HepG2 (cell line): ENCODE data around the gene TLE5. TPM values are rescaled to one million over a fixed set of nuclear protein-coding genes. Genes with fewer than 3 reads are reported as not detected.

Source experiments
- ARNT2 ChIP-seq: sonication (generic); formaldehyde crosslinking; IDR thresholded peaks from 2 replicates; pipeline ENCODE4 v1.8.0; 2022; ENCODE audit warnings: mild to moderate bottlenecking, low read depth, missing genetic modification reagents, moderate library complexity
- BCL6 ChIP-seq: IDR thresholded peaks from 2 replicates; pipeline ENCODE4 v1.6.1; 2016; ENCODE audit warnings: missing genetic modification reagents, missing compliant biosample characterization
- CREM ChIP-seq, 2 experiments: sonication (generic) in 1 of 2; formaldehyde crosslinking in 1 of 2; IDR thresholded peaks; 2 replicates each; pipeline versions ENCODE4 v1.4.0 to v1.6.1; 2016 to 2020; ENCODE audit warnings: antibody characterized with exemption in 1 of 2, mild to moderate bottlenecking in 1 of 2, missing genetic modification reagents in 1 of 2
- DNMT1 ChIP-seq: sonication (generic); formaldehyde crosslinking; IDR thresholded peaks from 2 replicates; pipeline ENCODE4 v1.5.1; 2020; ENCODE audit warnings: mild to moderate bottlenecking, missing genetic modification reagents
- DNMT3B ChIP-seq: conservative IDR thresholded peaks from 2 replicates; pipeline ENCODE4 v1.6.1; 2016; ENCODE audit warnings: missing biosample characterization, control low read depth
- HOXD1 ChIP-seq: sonication (generic); formaldehyde crosslinking; IDR thresholded peaks from 2 replicates; pipeline ENCODE4 v1.5.0; 2020; ENCODE audit warnings: missing genetic modification reagents
- NONO ChIP-seq, 2 experiments: fragments of 450-650 bp in 1 of 2; sonication (generic) in 1 of 2; formaldehyde crosslinking in 1 of 2; IDR thresholded peaks in 1 of 2; conservative IDR thresholded peaks in 1 of 2; 2 replicates each; pipeline versions ENCODE4 v1.6.1 to v1.8.0; 2017 to 2022; ENCODE audit warnings: mild to moderate bottlenecking in 1 of 2, missing genetic modification reagents in 1 of 2, moderate library complexity in 1 of 2
- POLR2A ChIP-seq, 2 experiments: IDR thresholded peaks; 2 replicates each; pipeline ENCODE4 v1.6.1; 2011; ENCODE audit warnings: low read depth in 2 of 2, low read length in 2 of 2, mild to moderate bottlenecking in 1 of 2, moderate library complexity in 1 of 2; ENCODE audit not compliant: insufficient read depth in 1 of 2
- RELA ChIP-seq: sonication (generic); formaldehyde crosslinking; IDR thresholded peaks from 2 replicates; pipeline ENCODE4 v1.4.0; 2020; ENCODE audit warnings: missing genetic modification reagents
- SIN3A ChIP-seq: IDR thresholded peaks from 2 replicates; pipeline ENCODE4 v1.6.1; 2011; ENCODE audit warnings: low read depth, mild to moderate bottlenecking, control low read depth, low read length, borderline replicate concordance
- SRF ChIP-seq: IDR thresholded peaks from 2 replicates; pipeline ENCODE4 v1.6.1; 2011; ENCODE audit warnings: mild to moderate bottlenecking, low read depth, low read length, moderate library complexity
- TEAD3 ChIP-seq: optimal IDR thresholded peaks from 2 replicates; pipeline ENCODE3; 2016; ENCODE audit warnings: borderline replicate concordance
- TSC22D2 ChIP-seq: sonication (generic); formaldehyde crosslinking; IDR thresholded peaks from 2 replicates; pipeline ENCODE4 v1.5.1; 2020; ENCODE audit warnings: missing genetic modification reagents, mild to moderate bottlenecking, borderline replicate concordance
- ZNF382 ChIP-seq: sonication (generic); formaldehyde crosslinking; IDR thresholded peaks from 2 replicates; pipeline ENCODE4 v1.5.0; 2020; ENCODE audit warnings: missing genetic modification reagents, mild to moderate bottlenecking, borderline replicate concordance
- ZNF589 ChIP-seq: sonication (generic); formaldehyde crosslinking; conservative IDR thresholded peaks from 2 replicates; pipeline ENCODE4 v1.8.0; 2022; ENCODE audit warnings: mild to moderate bottlenecking, moderate library complexity, missing genetic modification reagents
- ZNF776 ChIP-seq: sonication (generic); formaldehyde crosslinking; IDR thresholded peaks from 2 replicates; pipeline ENCODE4 v1.4.0; 2020; ENCODE audit warnings: mild to moderate bottlenecking, missing genetic modification reagents
- ZNF788 ChIP-seq: sonication (generic); formaldehyde crosslinking; IDR thresholded peaks from 2 replicates; pipeline ENCODE4 v1.5.0; 2020; ENCODE audit warnings: mild to moderate bottlenecking, missing genetic modification reagents, borderline replicate concordance
- polyA plus RNA-seq, 8 experiments: library from polyadenylated mRNA; depleted of rRNA in 3 of 8; stranded (reverse) in 7 of 8; unstranded in 1 of 8; fragments of >200 nt; fragmentation: Illumina TruSeq in 4 of 8; extraction: Trizol in 4 of 8; gene quantifications; 2 replicates each; pipeline versions ENCODE4 v1.2.1 to v1.2.3, GENCODE V29; 2011 to 2016; ENCODE audit warnings: low read depth in 4 of 8, missing spikeins in 1 of 8, mixed read lengths in 1 of 8; ENCODE audit not compliant: insufficient read depth in 1 of 8
- total RNA-seq, 5 experiments: library from RNA; depleted of rRNA; stranded (reverse); fragments of >200 nt; fragmentation: Illumina TruSeq; extraction: Trizol; gene quantifications; 2 replicates each; pipeline ENCODE4 v1.2.3, GENCODE V29; 2016; ENCODE audit warnings: low read depth in 1 of 5
- TF ChIP-seq, protein P1 (sequence below), 2 experiments: sonication (generic) in 1 of 2; formaldehyde crosslinking in 1 of 2; IDR thresholded peaks; 2 replicates each; pipeline versions ENCODE4 v1.4.0 to v1.6.1; 2016 to 2020; ENCODE audit warnings: borderline replicate concordance in 1 of 2, low read depth in 1 of 2, mild to moderate bottlenecking in 1 of 2, missing genetic modification reagents in 1 of 2
- TF ChIP-seq, protein P2 (sequence below): sonication (generic); formaldehyde crosslinking; IDR thresholded peaks from 2 replicates; pipeline ENCODE4 v1.8.0; 2022; ENCODE audit warnings: mild to moderate bottlenecking, missing genetic modification reagents; ENCODE audit not compliant: insufficient replicate concordance
- TF ChIP-seq, protein P3 (sequence below): sonication (generic); formaldehyde crosslinking; IDR thresholded peaks from 2 replicates; pipeline ENCODE4 v1.5.0; 2020; ENCODE audit warnings: mild to moderate bottlenecking, missing genetic modification reagents
- TF ChIP-seq, protein P4 (sequence below): sonication (generic); formaldehyde crosslinking; IDR thresholded peaks from 2 replicates; pipeline ENCODE4 v1.8.0; 2022; ENCODE audit warnings: missing genetic modification reagents, mild to moderate bottlenecking, borderline replicate concordance

TLE5 gene
- total and polyA plus RNA-seq, 2 of the 13 experiments (the other 11 are each of a cell fraction or from before 2014, with no cell fraction given), result 62.8 to 189 TPM

DNA sequence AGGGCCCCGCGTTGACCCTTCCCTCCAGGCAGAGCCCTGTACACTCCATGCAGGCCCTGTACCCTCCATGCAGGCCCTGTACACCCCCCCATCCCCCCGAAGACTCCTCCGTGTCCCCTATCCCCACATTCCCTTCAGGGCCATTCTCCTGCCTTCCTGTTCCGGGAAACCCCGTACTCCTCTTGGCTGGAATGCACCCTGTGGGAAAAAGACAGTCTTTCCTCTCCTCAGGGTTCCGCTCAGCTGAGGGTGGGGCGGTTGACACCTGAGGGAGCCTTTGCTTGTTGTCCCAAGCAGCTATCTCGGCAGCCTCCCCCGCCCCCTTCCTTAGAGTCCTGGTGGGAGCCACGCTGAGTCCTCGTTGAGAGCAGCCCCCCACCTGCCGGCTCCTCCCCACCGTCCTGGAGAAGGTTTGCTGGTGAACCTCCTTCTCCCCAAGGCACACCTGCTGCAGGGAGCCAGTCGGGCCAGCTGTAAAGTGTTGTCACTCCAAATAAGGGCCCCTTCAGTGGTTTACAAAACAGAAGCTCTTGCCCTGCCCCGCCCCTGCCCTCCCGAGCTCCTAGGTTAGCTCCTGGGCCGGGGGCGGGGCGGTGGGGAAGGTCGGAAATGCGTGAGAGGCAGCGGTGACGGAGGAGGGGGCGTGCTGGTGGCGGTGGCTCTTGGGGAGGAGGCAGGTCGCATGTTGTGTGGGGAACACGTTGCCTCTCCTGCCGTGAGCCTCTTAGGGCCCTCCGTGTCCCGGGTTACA is 33.3 kb upstream of the TLE5 start (continued):
- TF ChIP-seq ZNF589 (no peak), ZNF382 (CRISPR knock-in tag) (no peak), RELA (no peak), DNMT3B (no peak), DNMT1 (no peak), HOXD1 (CRISPR knock-in tag) (no peak), TSC22D2 (CRISPR knock-in tag) (no peak), SRF (peak; percentile 55; the same call in 1 of the 2 replicates), POLR2A (IDR thresholded peaks at IDR 0.05; ENCODE audit: insufficient read depth in 1 of 2, low read depth in 2 of 2, low read length in 2 of 2) (peak; percentile 37 to 67; a peak in 2 of 4 replicates), BCL6 (CRISPR knock-in tag) (no peak), ZNF776 (CRISPR knock-in tag) (no peak), ARNT2 (CRISPR knock-in tag) (no peak), ZNF788 (CRISPR knock-in tag) (no peak; the same call in 1 of the 2 replicates), NONO (IDR thresholded peaks at IDR 0.05) (no peak), NONO (CRISPR knock-in tag; conservative IDR thresholded peaks at IDR 0.05) (no peak), CREM (IDR thresholded peaks at IDR 0.05) (no peak), CREM (CRISPR knock-in tag; IDR thresholded peaks at IDR 0.05) (no peak), SIN3A (peak; percentile 60; the same call in 1 of the 2 replicates), TEAD3 (CRISPR knock-in tag) (peak; percentile 16)
- TF ChIP-seq, protein P1, sequence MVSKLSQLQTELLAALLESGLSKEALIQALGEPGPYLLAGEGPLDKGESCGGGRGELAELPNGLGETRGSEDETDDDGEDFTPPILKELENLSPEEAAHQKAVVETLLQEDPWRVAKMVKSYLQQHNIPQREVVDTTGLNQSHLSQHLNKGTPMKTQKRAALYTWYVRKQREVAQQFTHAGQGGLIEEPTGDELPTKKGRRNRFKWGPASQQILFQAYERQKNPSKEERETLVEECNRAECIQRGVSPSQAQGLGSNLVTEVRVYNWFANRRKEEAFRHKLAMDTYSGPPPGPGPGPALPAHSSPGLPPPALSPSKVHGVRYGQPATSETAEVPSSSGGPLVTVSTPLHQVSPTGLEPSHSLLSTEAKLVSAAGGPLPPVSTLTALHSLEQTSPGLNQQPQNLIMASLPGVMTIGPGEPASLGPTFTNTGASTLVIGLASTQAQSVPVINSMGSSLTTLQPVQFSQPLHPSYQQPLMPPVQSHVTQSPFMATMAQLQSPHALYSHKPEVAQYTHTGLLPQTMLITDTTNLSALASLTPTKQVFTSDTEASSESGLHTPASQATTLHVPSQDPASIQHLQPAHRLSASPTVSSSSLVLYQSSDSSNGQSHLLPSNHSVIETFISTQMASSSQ (IDR thresholded peaks at IDR 0.05; ENCODE audit: low read depth), result no peak
- TF ChIP-seq, protein P1 (CRISPR knock-in tag; IDR thresholded peaks at IDR 0.05; ENCODE audit: borderline replicate concordance), result no peak
- TF ChIP-seq, protein P2, sequence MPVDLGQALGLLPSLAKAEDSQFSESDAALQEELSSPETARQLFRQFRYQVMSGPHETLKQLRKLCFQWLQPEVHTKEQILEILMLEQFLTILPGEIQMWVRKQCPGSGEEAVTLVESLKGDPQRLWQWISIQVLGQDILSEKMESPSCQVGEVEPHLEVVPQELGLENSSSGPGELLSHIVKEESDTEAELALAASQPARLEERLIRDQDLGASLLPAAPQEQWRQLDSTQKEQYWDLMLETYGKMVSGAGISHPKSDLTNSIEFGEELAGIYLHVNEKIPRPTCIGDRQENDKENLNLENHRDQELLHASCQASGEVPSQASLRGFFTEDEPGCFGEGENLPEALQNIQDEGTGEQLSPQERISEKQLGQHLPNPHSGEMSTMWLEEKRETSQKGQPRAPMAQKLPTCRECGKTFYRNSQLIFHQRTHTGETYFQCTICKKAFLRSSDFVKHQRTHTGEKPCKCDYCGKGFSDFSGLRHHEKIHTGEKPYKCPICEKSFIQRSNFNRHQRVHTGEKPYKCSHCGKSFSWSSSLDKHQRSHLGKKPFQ, result no peak
- TF ChIP-seq, protein P3, sequence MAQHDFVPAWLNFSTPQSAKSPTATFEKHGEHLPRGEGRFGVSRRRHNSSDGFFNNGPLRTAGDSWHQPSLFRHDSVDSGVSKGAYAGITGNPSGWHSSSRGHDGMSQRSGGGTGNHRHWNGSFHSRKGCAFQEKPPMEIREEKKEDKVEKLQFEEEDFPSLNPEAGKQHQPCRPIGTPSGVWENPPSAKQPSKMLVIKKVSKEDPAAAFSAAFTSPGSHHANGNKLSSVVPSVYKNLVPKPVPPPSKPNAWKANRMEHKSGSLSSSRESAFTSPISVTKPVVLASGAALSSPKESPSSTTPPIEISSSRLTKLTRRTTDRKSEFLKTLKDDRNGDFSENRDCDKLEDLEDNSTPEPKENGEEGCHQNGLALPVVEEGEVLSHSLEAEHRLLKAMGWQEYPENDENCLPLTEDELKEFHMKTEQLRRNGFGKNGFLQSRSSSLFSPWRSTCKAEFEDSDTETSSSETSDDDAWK (CRISPR knock-in tag), result no peak
- TF ChIP-seq, protein P4, sequence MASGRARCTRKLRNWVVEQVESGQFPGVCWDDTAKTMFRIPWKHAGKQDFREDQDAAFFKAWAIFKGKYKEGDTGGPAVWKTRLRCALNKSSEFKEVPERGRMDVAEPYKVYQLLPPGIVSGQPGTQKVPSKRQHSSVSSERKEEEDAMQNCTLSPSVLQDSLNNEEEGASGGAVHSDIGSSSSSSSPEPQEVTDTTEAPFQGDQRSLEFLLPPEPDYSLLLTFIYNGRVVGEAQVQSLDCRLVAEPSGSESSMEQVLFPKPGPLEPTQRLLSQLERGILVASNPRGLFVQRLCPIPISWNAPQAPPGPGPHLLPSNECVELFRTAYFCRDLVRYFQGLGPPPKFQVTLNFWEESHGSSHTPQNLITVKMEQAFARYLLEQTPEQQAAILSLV, result no peak
